Hindlimb muscle (tissue), 1 donor: ENCODE results near the gene TWNK. TPM values are rescaled to one million over a fixed set of nuclear protein-coding genes. Genes with fewer than 3 reads are reported as not detected.

Experiments
- DNase-seq: peaks from one replicate; pipeline ENCODE4 v3.0.0-alpha.2; 2013
- polyA plus RNA-seq: library from polyadenylated mRNA; unstranded; fragments of 120-200 nt; gene quantifications from one replicate; pipeline ENCODE4 v1.2.1, GENCODE V29; 2013; ENCODE audit not compliant: insufficient read length

Gene TWNK
- polyA plus RNA-seq, 1 donor, result 9.9 TPM

GRCh38 chr10:100997360-100998182, 10.2 kb downstream of the TWNK start:
- peak; percentile 69 for DNase-seq

- peak; percentile 88 for DNase-seq
Measured at GRCh38 chr10:100998183-100998990, 11.0 kb downstream of the TWNK start.

- DNase-seq, result peak; percentile 92
Measured at GRCh38 chr10:100998991-100999741, 11.8 kb downstream of the TWNK start.

GRCh38 chr10:100999742-101000126, 12.4 kb downstream of the TWNK start, which contains the start of gene LZTS2:
LZTS2 (plus strand) TSS chr10:100999808; CDS start chr10:101002539, 2,731 bp downstream.
- no peak for DNase-seq

GRCh38 chr10:101000127-101000914, 13.0 kb downstream of the TWNK start:
- peak; percentile 52 for DNase-seq

- peak; percentile 91 for DNase-seq
Measured at GRCh38 chr10:101000915-101001658, 13.7 kb downstream of the TWNK start.

- no peak for DNase-seq
Measured at GRCh38 chr10:101001659-101002035, 14.3 kb downstream of the TWNK start.

GRCh38 chr10:101002456-101002855, 15.1 kb downstream of the TWNK start:
- no peak for DNase-seq

- no peak for DNase-seq
Measured at GRCh38 chr10:101003639-101004206, 16.4 kb downstream of the TWNK start.

GRCh38 chr10:101005361-101005760, 18.0 kb downstream of the TWNK start:
- DNase-seq, result no peak

- no peak for DNase-seq
Measured at GRCh38 chr10:101005869-101006567, 18.7 kb downstream of the TWNK start.

GRCh38 chr10:101006593-101007098, 19.3 kb downstream of the TWNK start:
- peak; percentile 64 for DNase-seq

- DNase-seq, result no peak
Measured at GRCh38 chr10:101007099-101007711, 19.9 kb downstream of the TWNK start.

- no peak for DNase-seq
Measured at GRCh38 chr10:101007915-101008822, 20.8 kb downstream of the TWNK start.

- no peak for DNase-seq
Measured at GRCh38 chr10:101008823-101009423, 21.6 kb downstream of the TWNK start.

GRCh38 chr10:101010329-101010728, 23.0 kb downstream of the TWNK start:
- no peak for DNase-seq

GRCh38 chr10:101011517-101012423, 24.4 kb downstream of the TWNK start:
- DNase-seq, result no peak
